ENCODE data around the gene GCN1.

The GCN1 gene

GRCh38 chr12:120079411-120080400 is 114.8 kb downstream of the GCN1 start:
- FAIRE-seq (no peak), DNase-seq (ENCODE audit: insufficient read length, low spot score) (no peak)

DNA sequence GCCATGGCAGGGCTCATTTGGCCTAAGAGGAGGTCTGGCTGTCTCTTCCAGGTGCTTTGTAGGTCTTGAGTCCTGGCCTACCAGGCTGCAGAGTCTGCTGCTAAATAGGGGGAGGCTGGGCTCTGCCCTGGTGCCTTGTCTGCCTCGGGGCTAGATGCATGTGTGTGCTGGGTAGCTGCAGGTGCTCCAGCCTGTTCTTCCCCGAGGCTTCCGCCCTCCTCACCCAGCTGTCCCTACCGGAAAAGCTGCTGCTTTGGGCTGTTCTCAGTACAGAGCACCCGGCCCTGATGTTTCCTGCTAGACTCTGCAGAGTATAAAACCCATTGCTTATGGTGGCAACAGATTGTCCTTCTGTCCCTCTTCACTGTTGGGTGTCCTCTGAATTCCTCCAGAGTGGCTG is 115.6 kb downstream of the GCN1 start:
- DNase-seq (ENCODE audit: insufficient read length, low spot score) (no peak), FAIRE-seq (no peak)

DNA sequence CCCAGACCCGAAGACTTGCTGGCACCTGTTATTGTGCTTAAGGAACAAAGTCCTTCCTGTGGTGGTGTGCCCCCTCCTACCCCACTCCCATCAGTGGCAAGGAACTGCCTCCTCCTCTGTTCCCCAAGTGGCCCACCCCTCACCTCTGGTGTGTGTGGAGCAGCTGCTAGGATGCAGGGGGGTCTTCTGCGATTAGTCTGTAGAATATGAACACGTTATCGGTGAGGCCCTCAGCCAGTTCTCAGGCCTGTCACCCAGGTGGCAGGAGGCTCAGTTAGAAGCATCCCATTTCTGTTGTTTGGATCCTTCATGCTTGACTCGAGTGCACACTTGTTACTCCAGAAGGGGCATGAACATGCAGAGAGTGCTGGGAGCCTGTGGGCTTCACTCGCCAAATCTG is 117.3 kb downstream of the GCN1 start:
- DNase-seq (ENCODE audit: insufficient read length, low spot score) = no peak
- FAIRE-seq = no peak
